K562 (cell line): ENCODE data around the gene GNG7. TPM values are rescaled to one million over a fixed set of nuclear protein-coding genes. Genes with fewer than 3 reads are reported as not detected.

ENCODE experiments used
- ATAC-seq: fragments of 200-7000 bp; cut with Tn5 transposase; 3 replicates; pipeline ENCODE4 v1.9.1; 2020; ENCODE audit warnings: moderate library complexity
- BruUV-seq: library from RNA; stranded (reverse); fragments of 400-500 nt; replicated peaks from 2 replicates; lab custom pipeline; 2021; lab: Mats Ljungman, UMichigan
- CTCF ChIA-PET: fragments of 300-600 bp; formaldehyde crosslinking; extraction: SDS; loops from one replicate; lab custom pipeline; 2021; ENCODE audit warnings: low intra/inter-chr PET ratio; lab: Yijun Ruan, JAX
- POLR2A ChIA-PET: fragments of 300-600, 350-650 bp; sonication (Branson Sonifier 250); formaldehyde crosslinking; extraction: SDS; loops from one replicate; lab custom pipeline; 2021; ENCODE audit warnings: antibody characterized with exemption, inconsistent platforms; lab: Yijun Ruan, JAX
- DNase-seq, 4 experiments: peaks; one replicate each; pipeline versions ENCODE4 v3.0.0 to v3.0.0-alpha.2; 2011 to 2018; ENCODE audit warnings: low spot score in 3 of 4, mixed read lengths in 3 of 4; ENCODE audit errors: extremely low read depth in 1 of 4
- FAIRE-seq: peaks from 2 replicates; lab custom pipeline; 2011; peaks lifted over from hg19 to GRCh38; lab: Jason Lieb, UNC
- H2AFZ ChIP-seq: 2 replicates; pipeline ENCODE4 v1.6.0; 2011; ENCODE audit warnings: low read depth, low read length, control low read depth, inconsistent platforms
- H3K27ac ChIP-seq: fragments of 200-600 bp; 3 replicates; pipeline ENCODE4 v1.8.0; 2011; ENCODE audit warnings: low read depth, mild to moderate bottlenecking, control low read depth, inconsistent platforms, low read length, moderate library complexity, mixed read lengths; ENCODE audit errors: extremely low read depth
- H3K27me3 ChIP-seq, 2 experiments: fragments of 300-600 bp in 1 of 2; 2 replicates in 1 of 2; 3 replicates in 1 of 2; pipeline versions ENCODE4 v1.6.0 to v1.8.0; 2011; ENCODE audit warnings: inconsistent platforms in 2 of 2, low read length in 2 of 2, mild to moderate bottlenecking in 1 of 2, mixed read lengths in 1 of 2, moderate library complexity in 1 of 2; ENCODE audit not compliant: control insufficient read depth in 2 of 2, insufficient read depth in 2 of 2
- H3K36me3 ChIP-seq: fragments of 300-600 bp; 3 replicates; pipeline ENCODE4 v1.8.0; 2011; ENCODE audit warnings: mild to moderate bottlenecking, low read length, inconsistent platforms; ENCODE audit not compliant: control insufficient read depth, insufficient read depth
- H3K4me1 ChIP-seq, 2 experiments: fragments of 200-600 bp in 1 of 2; replicated peaks in 1 of 2; 2 replicates in 1 of 2; 3 replicates in 1 of 2; pipeline versions ENCODE4 v1.5.1 to v1.8.0; 2011; ENCODE audit warnings: inconsistent platforms in 2 of 2, low read length in 2 of 2, mild to moderate bottlenecking in 1 of 2, mixed read lengths in 1 of 2, moderate library complexity in 1 of 2; ENCODE audit not compliant: control insufficient read depth in 2 of 2, insufficient read depth in 2 of 2
- H3K4me2 ChIP-seq: 2 replicates; pipeline ENCODE4 v1.6.1; 2011; ENCODE audit warnings: low read length, control low read depth, inconsistent platforms, mixed read lengths; ENCODE audit not compliant: insufficient read depth
- H3K4me3 ChIP-seq: fragments of 200-600 bp; sonication (generic), shearing (Covaris generic); 2 replicates; pipeline ENCODE4 v1.5.1; 2016; ENCODE audit warnings: control low read depth, inconsistent platforms
- H3K79me2 ChIP-seq: fragments of 200-600 bp; 3 replicates; pipeline ENCODE4 v1.8.0; 2011; ENCODE audit warnings: low read length, inconsistent platforms; ENCODE audit not compliant: control insufficient read depth, insufficient read depth
- H3K9ac ChIP-seq, 2 experiments: 2 replicates each; pipeline versions ENCODE4 v1.6.0 to v1.6.1; 2011; ENCODE audit warnings: low read depth in 2 of 2, low read length in 2 of 2, control low read depth in 1 of 2, inconsistent platforms in 1 of 2, mild to moderate bottlenecking in 1 of 2, mixed read lengths in 1 of 2; ENCODE audit not compliant: insufficient read depth in 1 of 2
- H3K9me1 ChIP-seq: one replicate; pipeline ENCODE4 v1.6.0; 2011; ENCODE audit warnings: inconsistent platforms, mild to moderate bottlenecking, low read length, moderate library complexity; ENCODE audit not compliant: control insufficient read depth, insufficient read depth
- H3K9me3 ChIP-seq: replicated peaks from 2 replicates; pipeline ENCODE4 v1.5.1; 2011; ENCODE audit warnings: low read depth, low read length, inconsistent platforms; ENCODE audit not compliant: control insufficient read depth, insufficient read depth
- H4K20me1 ChIP-seq: replicated peaks from 2 replicates; pipeline ENCODE4 v1.6.1; 2011; ENCODE audit warnings: low read length, inconsistent platforms, mixed read lengths; ENCODE audit not compliant: control insufficient read depth, insufficient read depth
- ARHGAP35 ChIP-seq: fragments of 450-650 bp; IDR thresholded peaks from 2 replicates; pipeline ENCODE4 v1.6.1; 2018; ENCODE audit not compliant: partially characterized antibody
- ATF1 ChIP-seq, 2 experiments: fragments of 450-650 bp in 1 of 2; IDR thresholded peaks; 2 replicates each; pipeline ENCODE4 v1.6.1; 2016; ENCODE audit warnings: missing compliant biosample characterization in 1 of 2, missing genetic modification characterization in 1 of 2
- BCOR ChIP-seq: fragments of 450-650 bp; IDR thresholded peaks from 2 replicates; pipeline ENCODE4 v1.6.1; 2016
- MBD2 ChIP-seq: sonication (generic); IDR thresholded peaks from 2 replicates; pipeline ENCODE4 v1.6.1; 2016; ENCODE audit warnings: low read depth, borderline replicate concordance
- MEIS2 ChIP-seq: fragments of 450-650 bp; IDR thresholded peaks from 2 replicates; pipeline ENCODE4 v1.6.1; 2014; ENCODE audit warnings: mild to moderate bottlenecking; ENCODE audit not compliant: partially characterized antibody
- POLR3A ChIP-seq: IDR thresholded peaks from 2 replicates; pipeline ENCODE4 v1.6.1; 2011; ENCODE audit warnings: borderline replicate concordance, mild to moderate bottlenecking, moderate library complexity; ENCODE audit not compliant: insufficient read length, insufficient read depth; ENCODE audit errors: extremely low read depth
- RBM25 ChIP-seq: fragments of 200-400 bp; formaldehyde crosslinking; IDR thresholded peaks from 2 replicates; pipeline ENCODE4 v1.6.1; 2018; ENCODE audit warnings: low read length, low read depth, moderate library complexity; ENCODE audit not compliant: severe bottlenecking
- SAFB ChIP-seq: fragments of 200-400 bp; formaldehyde crosslinking; IDR thresholded peaks from 2 replicates; pipeline ENCODE4 v1.6.1; 2017; ENCODE audit warnings: low read depth, low read length, borderline replicate concordance
- TSC22D4 ChIP-seq: fragments of 450-650 bp; IDR thresholded peaks from 2 replicates; pipeline ENCODE4 v1.6.1; 2016; ENCODE audit warnings: missing genetic modification characterization, missing biosample characterization, control low read depth
- ZFX ChIP-seq: sonication (generic); formaldehyde crosslinking; IDR thresholded peaks from 2 replicates; pipeline ENCODE4 v1.8.0; 2022; ENCODE audit warnings: mild to moderate bottlenecking, missing genetic modification reagents, moderate library complexity
- ZNF586 ChIP-seq: fragments of 450-650 bp; formaldehyde crosslinking; conservative IDR thresholded peaks from 2 replicates; pipeline ENCODE4 v1.4.0; 2020; ENCODE audit warnings: mild to moderate bottlenecking, moderate library complexity
- ZNF766 ChIP-seq: fragments of 200-800 bp; sonication (Bioruptor generic); conservative IDR thresholded peaks from 2 replicates; pipeline ENCODE4 v1.6.1; 2016; ENCODE audit warnings: missing genetic modification characterization, missing compliant biosample characterization
- WGBS: fragments of 100-300 bp; shearing (Covaris generic); methylation state at CpG from one replicate; pipeline ENCODE4 v1.1.6; 2016; ENCODE audit warnings: low coverage, mixed read lengths; ENCODE audit not compliant: insufficient coverage; ENCODE audit errors: missing lambda C conversion rate; 5-methylcytosine and 5-hydroxymethylcytosine counted together
- in situ Hi-C: fragments of 300-500 bp; cut with MboI; formaldehyde crosslinking; loops from 4 replicates; pipeline ENCODE4 v1.15.0; 2018; ENCODE audit warnings: inconsistent platforms, mixed read lengths
- intact Hi-C: fragments of 100-400 bp; cut with micrococcal nuclease; formaldehyde crosslinking; loops from 2 replicates; pipeline ENCODE4 v1.14.2; 2022
- polyA plus RNA-seq, 8 experiments: library from polyadenylated mRNA; depleted of rRNA in 4 of 8; stranded (reverse) in 5 of 8; unstranded in 3 of 8; fragments of >200 nt; fragmentation: Nextera tagmentation in 2 of 8; fragmentation: Illumina TruSeq in 1 of 8; extraction: Ambion mirVana in 2 of 8; extraction: Trizol in 1 of 8; gene quantifications; 2 replicates each; pipeline versions ENCODE4 v1.2.1 to v1.2.3, GENCODE V29; 2011 to 2014; ENCODE audit warnings: inconsistent platforms in 1 of 8, missing spikeins in 1 of 8
- total RNA-seq, 7 experiments: library from RNA; depleted of rRNA in 6 of 7; stranded (reverse); fragments of >200 nt in 6 of 7; fragmentation: Illumina TruSeq in 2 of 7; extraction: Trizol in 2 of 7; gene quantifications; 2 replicates each; pipeline versions ENCODE4 v1.2.1 to v1.2.3, GENCODE V29; 2011 to 2021; ENCODE audit warnings: low replicate concordance in 1 of 7
- TF ChIP-seq, protein P1 (sequence below): sonication (generic); formaldehyde crosslinking; IDR thresholded peaks from 2 replicates; pipeline ENCODE4 v1.8.1; 2023; ENCODE audit warnings: mild to moderate bottlenecking, missing genetic modification reagents
- TF ChIP-seq, protein P2 (sequence below): sonication (generic); formaldehyde crosslinking; IDR thresholded peaks from 2 replicates; pipeline ENCODE4 v1.8.0; 2022; ENCODE audit warnings: mild to moderate bottlenecking, missing genetic modification reagents
- TF ChIP-seq, protein P3 (sequence below): fragments of 250-450 bp; sonication (Bioruptor Pico); IDR thresholded peaks from 2 replicates; pipeline ENCODE4 v1.8.0; 2021; ENCODE audit warnings: moderate library complexity, mild to moderate bottlenecking, inconsistent platforms

GNG7 gene
- total and polyA plus RNA-seq, 9 of the 15 experiments (the other 6 are each of a cell fraction or from before 2014, with no cell fraction given) = 0.01 to 0.20 (median 0.06) TPM; not detected in 1

DNA sequence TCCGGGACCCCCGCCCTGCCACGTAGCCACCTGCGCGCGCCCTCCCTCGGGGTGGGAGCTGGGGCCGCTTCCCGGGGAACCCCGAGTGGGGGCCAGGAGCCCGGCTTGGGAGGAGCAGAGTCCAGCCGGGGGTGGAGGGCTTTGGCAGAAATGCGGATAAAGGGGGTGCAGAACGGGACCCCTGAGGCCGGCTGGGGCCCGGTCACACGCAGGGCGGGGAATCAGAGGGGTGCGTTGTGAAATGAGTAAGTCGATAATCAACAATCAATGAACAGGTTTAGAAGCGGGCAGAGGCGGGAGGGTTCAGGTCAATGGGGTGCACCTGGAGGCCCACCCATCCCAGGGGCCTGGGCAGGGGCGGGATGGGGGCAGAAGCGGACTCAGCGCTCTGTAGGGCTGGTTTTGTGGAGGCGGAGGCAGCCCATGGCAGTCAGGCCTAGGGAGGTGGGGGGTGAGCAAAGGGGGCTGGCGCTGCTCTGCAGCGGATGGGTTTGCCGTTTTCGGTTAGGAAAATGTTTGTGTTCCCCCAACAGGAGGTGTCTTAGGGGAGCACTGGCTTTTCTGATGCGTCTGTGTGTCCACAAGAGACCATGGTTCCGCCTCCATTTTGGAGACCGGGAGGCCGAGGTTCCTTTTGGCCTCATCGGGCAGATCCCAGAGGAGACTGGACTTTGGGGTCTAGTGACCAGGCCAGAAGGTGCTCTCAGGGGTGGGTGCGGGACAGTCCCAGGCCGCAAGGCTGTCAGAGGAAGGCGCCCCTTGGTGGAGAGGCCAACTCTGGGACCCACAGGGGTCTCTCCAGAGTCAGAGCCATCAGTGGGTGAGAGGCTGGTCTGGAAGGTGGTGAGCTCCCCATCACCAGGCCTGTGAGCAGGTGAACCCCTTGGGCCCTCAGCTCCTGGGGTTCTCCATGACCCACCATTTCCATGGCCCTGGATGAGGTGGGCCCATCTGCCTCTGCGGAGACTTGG lies 19.4 kb upstream of the GNG7 start:
- DNase-seq (peak in 1 of 4 experiments; percentile 32), FAIRE-seq (peak; percentile 11), ATAC-seq (no peak)
- peak overlapping the region; percentile 64; the same call in 1 of the 3 replicates for H3K27ac ChIP-seq
- in situ Hi-C loops = no loop called here
- no peaks in the 10 kb centered on the region for H3K9me3 ChIP-seq
- H3K9me1 ChIP-seq = no peaks in the 10 kb centered on the region
- H3K4me1 ChIP-seq = peaks cover 17 to 62% of the 10 kb centered on the region in 2 experiments
- peak overlapping the region; percentile 55 for H3K4me2 ChIP-seq
- no peaks in the 10 kb centered on the region for H3K36me3 ChIP-seq
- peak overlapping the region; percentile 51 to 83; a peak in 3 of 4 replicates for H3K9ac ChIP-seq
- peak overlapping the region; percentile 46 for H3K4me3 ChIP-seq
- no peaks in the 10 kb centered on the region for H3K79me2 ChIP-seq
- ChIA-PET POLR2A (interaction anchor here (1.0 to 1.1 kb wide), 2 partner anchors 11 to 61 kb away, joined by 3 read pairs; partner anchors contain the start of gene SGTA), CTCF (no interaction called here)
- BruUV-seq = no TSS peak
- peaks cover 1% of the 10 kb centered on the region; the same call in 1 of the 2 replicates for H4K20me1 ChIP-seq
- 43% methylated on average over 35 of the region's 39 CpGs for WGBS
- H3K27me3 ChIP-seq = peaks cover 2 to 4% of the 10 kb centered on the region in 2 experiments; a peak in 1 of 5 replicates
- peak overlapping the region; percentile 63 for H2AFZ ChIP-seq
- intact Hi-C loops = no loop called here
- TF ChIP-seq MBD2 (no peak), ZFX (CRISPR knock-in tag) (peak; percentile 28), BCOR (no peak), ARHGAP35 (no peak), TSC22D4 (tag) (no peak), ZNF766 (CRISPR knock-in tag) (no peak), ATF1 (CRISPR knock-in tag; IDR thresholded peaks at IDR 0.05) (no peak), ATF1 (tag; IDR thresholded peaks at IDR 0.05) (no peak), ZNF586 (CRISPR knock-in tag) (no peak), RBM25 (no peak), MEIS2 (no peak), POLR3A (no peak), SAFB (0 out of 2 replicates have a peak, but pooled peaks have one; percentile 22)
- TF ChIP-seq, protein P1, sequence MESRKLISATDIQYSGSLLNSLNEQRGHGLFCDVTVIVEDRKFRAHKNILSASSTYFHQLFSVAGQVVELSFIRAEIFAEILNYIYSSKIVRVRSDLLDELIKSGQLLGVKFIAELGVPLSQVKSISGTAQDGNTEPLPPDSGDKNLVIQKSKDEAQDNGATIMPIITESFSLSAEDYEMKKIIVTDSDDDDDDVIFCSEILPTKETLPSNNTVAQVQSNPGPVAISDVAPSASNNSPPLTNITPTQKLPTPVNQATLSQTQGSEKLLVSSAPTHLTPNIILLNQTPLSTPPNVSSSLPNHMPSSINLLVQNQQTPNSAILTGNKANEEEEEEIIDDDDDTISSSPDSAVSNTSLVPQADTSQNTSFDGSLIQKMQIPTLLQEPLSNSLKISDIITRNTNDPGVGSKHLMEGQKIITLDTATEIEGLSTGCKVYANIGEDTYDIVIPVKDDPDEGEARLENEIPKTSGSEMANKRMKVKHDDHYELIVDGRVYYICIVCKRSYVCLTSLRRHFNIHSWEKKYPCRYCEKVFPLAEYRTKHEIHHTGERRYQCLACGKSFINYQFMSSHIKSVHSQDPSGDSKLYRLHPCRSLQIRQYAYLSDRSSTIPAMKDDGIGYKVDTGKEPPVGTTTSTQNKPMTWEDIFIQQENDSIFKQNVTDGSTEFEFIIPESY (CRISPR knock-in tag) = peak; percentile 47; the same call in 1 of the 2 replicates
- TF ChIP-seq, protein P2, sequence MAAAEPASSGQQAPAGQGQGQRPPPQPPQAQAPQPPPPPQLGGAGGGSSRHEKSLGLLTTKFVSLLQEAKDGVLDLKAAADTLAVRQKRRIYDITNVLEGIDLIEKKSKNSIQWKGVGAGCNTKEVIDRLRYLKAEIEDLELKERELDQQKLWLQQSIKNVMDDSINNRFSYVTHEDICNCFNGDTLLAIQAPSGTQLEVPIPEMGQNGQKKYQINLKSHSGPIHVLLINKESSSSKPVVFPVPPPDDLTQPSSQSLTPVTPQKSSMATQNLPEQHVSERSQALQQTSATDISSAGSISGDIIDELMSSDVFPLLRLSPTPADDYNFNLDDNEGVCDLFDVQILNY = no peak
- TF ChIP-seq, protein P3, sequence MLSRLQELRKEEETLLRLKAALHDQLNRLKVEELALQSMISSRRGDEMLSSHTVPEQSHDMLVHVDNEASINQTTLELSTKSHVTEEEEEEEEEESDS (CRISPR knock-in tag) = no peak
